GM18505 (cell line): ENCODE results near the gene BAG3.
A peak's percentile ranks its signal among the peaks of the same experiment; 100 is the strongest.

ENCODE experiments used
- ATAC-seq: cut with Tn5 transposase; IDR thresholded peaks from one replicate; pipeline ENCODE4 v1.9.1; 2021; ENCODE audit not compliant: unreplicated experiment
- POLR2A ChIP-seq: IDR thresholded peaks from 4 replicates; pipeline ENCODE4 v1.6.1; 2011; ENCODE audit warnings: borderline replicate concordance; ENCODE audit not compliant: insufficient read depth, insufficient read length; ENCODE audit errors: extremely low read depth

BAG3 gene

GRCh38 chr10:119680050-119680449, 28.9 kb downstream of the BAG3 start:
- TF ChIP-seq POLR2A = no peak

GRCh38 chr10:119680650-119681081, 29.5 kb downstream of the BAG3 start:
- no peak for TF ChIP-seq POLR2A
- ATAC-seq = no peak

More at GRCh38 chr10:119680050-119680449, 28.9 kb downstream of the BAG3 start:
- ATAC-seq = no peak

- peak; percentile 75 for ATAC-seq
- no peak for TF ChIP-seq POLR2A
Observed at GRCh38 chr10:119686465-119687191, 35.4 kb downstream of the BAG3 start.

- TF ChIP-seq POLR2A = no peak
- ATAC-seq = no peak
Observed at GRCh38 chr10:119687192-119688032, 36.2 kb downstream of the BAG3 start.

- TF ChIP-seq POLR2A = no peak
- ATAC-seq = no peak
Observed at GRCh38 chr10:119688033-119688508, 36.9 kb downstream of the BAG3 start.

DNA sequence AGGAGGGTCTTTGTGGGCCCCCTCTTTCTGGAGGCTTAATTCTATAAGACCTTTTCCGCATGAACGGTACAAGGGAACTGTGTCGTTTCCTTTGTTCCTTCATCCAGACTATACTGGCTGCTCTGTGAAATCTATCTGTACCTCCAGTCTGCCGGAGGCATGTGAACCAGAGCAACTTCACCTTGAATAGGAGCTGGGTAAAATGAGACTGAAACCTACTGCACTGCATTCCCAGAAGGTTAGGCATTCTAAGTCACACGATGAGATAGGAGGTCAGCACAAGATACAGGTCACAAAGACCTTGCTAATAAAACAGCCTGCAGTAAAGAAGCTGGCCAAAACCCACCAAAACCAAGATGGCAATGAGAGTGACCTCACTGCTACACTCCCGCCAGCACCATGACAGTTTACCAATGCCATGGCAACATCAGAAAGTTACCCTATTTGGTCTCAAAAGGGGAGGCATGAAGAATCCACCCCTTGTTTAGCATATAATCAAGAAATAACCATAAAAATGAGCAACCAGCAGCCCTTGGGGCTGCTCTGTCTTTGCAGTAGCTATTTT, 37.9 kb downstream of the BAG3 start:
- TF ChIP-seq POLR2A = no peak
- ATAC-seq = no peak

- no peak for TF ChIP-seq POLR2A
- ATAC-seq = no peak
Observed at GRCh38 chr10:119691726-119692125, 40.5 kb downstream of the BAG3 start.

- no peak for ATAC-seq
Observed at GRCh38 chr10:119693262-119693957, 42.2 kb downstream of the BAG3 start.

GRCh38 chr10:119694608-119695007, 43.4 kb downstream of the BAG3 start:
- no peak for TF ChIP-seq POLR2A
- ATAC-seq = no peak

More at GRCh38 chr10:119693262-119693957, 42.2 kb downstream of the BAG3 start:
- no peak for TF ChIP-seq POLR2A

- no peak for TF ChIP-seq POLR2A
- ATAC-seq = no peak
Observed at GRCh38 chr10:119700321-119700954, 49.3 kb downstream of the BAG3 start.

- ATAC-seq = no peak
- no peak for TF ChIP-seq POLR2A
Observed at GRCh38 chr10:119701861-119702260, 50.7 kb downstream of the BAG3 start.

DNA sequence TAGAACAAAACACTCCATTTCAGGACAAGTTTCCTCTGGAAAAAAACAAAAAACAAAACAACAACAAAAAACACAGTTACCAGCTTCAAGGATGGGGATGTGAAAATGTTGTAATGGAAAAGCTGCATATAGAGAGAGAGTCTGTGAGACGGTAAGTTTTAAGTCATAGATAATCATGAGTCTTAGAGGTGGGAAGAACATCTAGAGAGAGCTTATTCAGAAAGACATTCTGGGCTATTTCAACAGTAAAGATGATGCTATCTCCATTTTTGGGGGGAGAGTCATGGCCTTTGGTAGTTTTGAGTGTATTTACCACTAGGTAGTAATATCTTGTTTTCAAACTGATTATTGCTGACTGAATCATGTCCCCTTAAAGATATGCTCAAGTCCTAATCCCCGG, 51.4 kb downstream of the BAG3 start:
- no peak for ATAC-seq
- no peak for TF ChIP-seq POLR2A
